Measurements from ENCODE around the gene KCND2. TPM values are rescaled to one million over a fixed set of nuclear protein-coding genes. Genes with fewer than 3 reads are reported as not detected.

The KCND2 gene
- total RNA-seq, 1 experiment from 2014 or later, result 0.72 TPM

GRCh38 chr7:120504386-120504785, 231.4 kb downstream of the KCND2 start:
- Histone ChIP-seq H2AFZ (no peak overlapping the region), H3F3A (ENCODE audit: insufficient read depth, low read depth) (no peaks in the 10 kb centered on the region), H3K4me3 (no peak overlapping the region), H3K79me2 (ENCODE audit: low read depth) (no peaks in the 10 kb centered on the region), H4K20me1 (ENCODE audit: insufficient read depth) (no peaks in the 10 kb centered on the region), H3K27ac (no peak overlapping the region), H3K4me1 (replicated peaks; ENCODE audit: insufficient read depth) (0 out of 2 replicates have a peak, but pooled peaks cover 4% of the 10 kb centered on the region), H3K9me2 (ENCODE audit: insufficient read depth) (no peaks in the 10 kb centered on the region), H3K27me3 (ENCODE audit: insufficient read depth, low read depth) (no peaks in the 10 kb centered on the region), H3K36me3 (ENCODE audit: low read depth) (no peaks in the 10 kb centered on the region), H3K9me3 (ENCODE audit: insufficient read depth, low read depth) (no peaks in the 10 kb centered on the region), H3K4me2 (no peak overlapping the region)
- TF ChIP-seq, protein P1, sequence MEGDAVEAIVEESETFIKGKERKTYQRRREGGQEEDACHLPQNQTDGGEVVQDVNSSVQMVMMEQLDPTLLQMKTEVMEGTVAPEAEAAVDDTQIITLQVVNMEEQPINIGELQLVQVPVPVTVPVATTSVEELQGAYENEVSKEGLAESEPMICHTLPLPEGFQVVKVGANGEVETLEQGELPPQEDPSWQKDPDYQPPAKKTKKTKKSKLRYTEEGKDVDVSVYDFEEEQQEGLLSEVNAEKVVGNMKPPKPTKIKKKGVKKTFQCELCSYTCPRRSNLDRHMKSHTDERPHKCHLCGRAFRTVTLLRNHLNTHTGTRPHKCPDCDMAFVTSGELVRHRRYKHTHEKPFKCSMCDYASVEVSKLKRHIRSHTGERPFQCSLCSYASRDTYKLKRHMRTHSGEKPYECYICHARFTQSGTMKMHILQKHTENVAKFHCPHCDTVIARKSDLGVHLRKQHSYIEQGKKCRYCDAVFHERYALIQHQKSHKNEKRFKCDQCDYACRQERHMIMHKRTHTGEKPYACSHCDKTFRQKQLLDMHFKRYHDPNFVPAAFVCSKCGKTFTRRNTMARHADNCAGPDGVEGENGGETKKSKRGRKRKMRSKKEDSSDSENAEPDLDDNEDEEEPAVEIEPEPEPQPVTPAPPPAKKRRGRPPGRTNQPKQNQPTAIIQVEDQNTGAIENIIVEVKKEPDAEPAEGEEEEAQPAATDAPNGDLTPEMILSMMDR (conservative IDR thresholded peaks at IDR 0.05), result no peak
- TF ChIP-seq EZH2 (IDR thresholded peaks at IDR 0.05; ENCODE audit: low read depth), result no peak
- CTCF ChIA-PET, result no interaction called here
- intact Hi-C loops (cut with micrococcal nuclease; ENCODE audit: unreplicated experiment), result no loop called here
- POLR2A ChIA-PET (ENCODE audit: unreplicated experiment), result no interaction called here
- BruUV-seq (replicated peaks), result no TSS peak
- no peak for DNase-seq

DNA sequence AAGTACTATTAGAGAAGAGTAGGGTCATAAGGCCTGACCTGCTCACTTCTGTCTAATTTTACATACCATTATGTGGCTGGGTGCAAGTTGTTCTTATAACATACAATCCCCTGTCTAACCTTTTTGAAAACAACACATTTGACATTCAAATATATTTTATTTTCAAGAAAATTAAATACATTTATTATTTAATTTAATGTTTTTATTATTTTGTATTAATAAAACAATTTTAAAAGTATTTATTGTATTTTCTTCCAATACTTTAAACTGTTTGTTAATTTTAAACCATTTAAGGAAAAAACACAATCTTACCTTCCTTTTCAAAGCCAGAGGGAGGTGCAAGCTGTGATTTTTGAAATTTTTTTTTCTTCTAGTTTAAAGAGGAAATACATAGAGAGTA, 232.8 kb downstream of the KCND2 start:
- POLR2A ChIA-PET (ENCODE audit: unreplicated experiment), result no interaction called here
- CTCF ChIA-PET, result no interaction called here
- intact Hi-C loops (cut with micrococcal nuclease; ENCODE audit: unreplicated experiment), result no loop called here
- Histone ChIP-seq H4K20me1 (ENCODE audit: insufficient read depth) (no peaks in the 10 kb centered on the region), H3K27me3 (ENCODE audit: insufficient read depth, low read depth) (no peaks in the 10 kb centered on the region), H3K9me3 (ENCODE audit: insufficient read depth, low read depth) (no peaks in the 10 kb centered on the region), H3K4me1 (replicated peaks; ENCODE audit: insufficient read depth) (0 out of 2 replicates have a peak, but pooled peaks cover 4% of the 10 kb centered on the region), H3K4me2 (no peak overlapping the region), H3K36me3 (ENCODE audit: low read depth) (no peaks in the 10 kb centered on the region), H3F3A (ENCODE audit: insufficient read depth, low read depth) (no peaks in the 10 kb centered on the region), H3K79me2 (ENCODE audit: low read depth) (no peaks in the 10 kb centered on the region), H3K9me2 (ENCODE audit: insufficient read depth) (no peaks in the 10 kb centered on the region), H2AFZ (no peak overlapping the region), H3K4me3 (no peak overlapping the region), H3K27ac (no peak overlapping the region)
- DNase-seq, result no peak
- TF ChIP-seq, protein P1 (conservative IDR thresholded peaks at IDR 0.05), result no peak
- no peak for TF ChIP-seq EZH2 (IDR thresholded peaks at IDR 0.05; ENCODE audit: low read depth)
- no TSS peak for BruUV-seq (replicated peaks)

DNA sequence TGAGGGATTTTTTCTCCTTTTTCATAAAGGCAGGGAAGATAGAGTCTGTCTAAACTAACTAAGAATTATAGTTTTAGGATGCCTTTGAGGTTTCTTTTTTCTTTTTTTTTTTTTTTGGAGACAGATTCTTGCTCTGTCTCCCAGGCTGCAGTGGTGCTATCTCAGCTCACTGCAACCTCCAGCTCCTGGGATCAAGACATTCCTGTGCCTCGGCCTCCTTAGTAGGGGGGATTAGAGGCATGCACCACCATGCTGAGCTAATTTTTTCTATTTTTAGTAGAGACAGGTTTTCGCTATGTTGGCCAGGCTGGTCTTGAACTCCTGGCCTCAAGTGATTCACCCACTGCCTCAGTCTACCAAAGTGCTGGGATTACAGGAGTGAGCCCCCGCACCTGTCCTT, 239.7 kb downstream of the KCND2 start:
- intact Hi-C loops (cut with micrococcal nuclease; ENCODE audit: unreplicated experiment), result no loop called here
- ChIA-PET CTCF (no interaction called here), POLR2A (ENCODE audit: unreplicated experiment) (no interaction called here)

More for the DNA sequence above, 239.7 kb downstream of the KCND2 start:
- Histone ChIP-seq H3K36me3 (ENCODE audit: low read depth) (no peaks in the 10 kb centered on the region), H3K27me3 (ENCODE audit: insufficient read depth, low read depth) (no peaks in the 10 kb centered on the region), H3K9me2 (ENCODE audit: insufficient read depth) (no peaks in the 10 kb centered on the region), H3K4me2 (no peak overlapping the region), H3K4me1 (replicated peaks; ENCODE audit: insufficient read depth) (no peaks in the 10 kb centered on the region), H3K4me3 (no peak overlapping the region), H4K20me1 (ENCODE audit: insufficient read depth) (no peaks in the 10 kb centered on the region), H3F3A (ENCODE audit: insufficient read depth, low read depth) (no peaks in the 10 kb centered on the region), H3K27ac (no peak overlapping the region), H2AFZ (no peak overlapping the region), H3K79me2 (ENCODE audit: low read depth) (no peaks in the 10 kb centered on the region), H3K9me3 (ENCODE audit: insufficient read depth, low read depth) (no peaks in the 10 kb centered on the region)
- BruUV-seq (replicated peaks), result no TSS peak
- no peak for TF ChIP-seq EZH2 (IDR thresholded peaks at IDR 0.05; ENCODE audit: low read depth)
- TF ChIP-seq, protein P1 (conservative IDR thresholded peaks at IDR 0.05), result no peak
- DNase-seq, result no peak
